Stimulated activated naive CD8-positive, alpha-beta T cell treated with anti-CD3 and anti-CD28 coated beads, Interleukin-15, Interleukin-2, amounts not matched to agents 100 ng/mL and 50 ng/mL, for 24 hours (primary cell): ENCODE data around the gene RYR2.
"Not testable (repeated sequence)": the region's sequence is repeated elsewhere in the genome, so short reads cannot be mapped to it uniquely, and the experiment has no call there.

Source experiments
- H3K27ac Mint-ChIP-seq: one replicate; pipeline ENCODE4 v1.8.0; 2021; ENCODE audit warnings: mild to moderate bottlenecking, mixed read lengths
- H3K27me3 Mint-ChIP-seq: one replicate; pipeline ENCODE4 v1.8.0; 2021; ENCODE audit warnings: mixed read lengths
- H3K36me3 Mint-ChIP-seq: one replicate; pipeline ENCODE4 v1.8.0; 2021; ENCODE audit warnings: low read depth, mixed read lengths
- H3K4me1 Mint-ChIP-seq: one replicate; pipeline ENCODE4 v1.8.0; 2021; ENCODE audit warnings: low read depth, mixed read lengths
- H3K4me3 Mint-ChIP-seq: one replicate; pipeline ENCODE4 v1.8.0; 2021; ENCODE audit warnings: mild to moderate bottlenecking, mixed read lengths
- H3K9me3 Mint-ChIP-seq: one replicate; pipeline ENCODE4 v1.8.0; 2021; ENCODE audit warnings: mixed read lengths

Gene RYR2

GRCh38 chr1:237127301-237127700 is 85.3 kb downstream of the RYR2 start:
- not testable (repeated sequence) for H3K4me3 Mint-ChIP-seq, H3K9me3 Mint-ChIP-seq, H3K36me3 Mint-ChIP-seq, H3K27me3 Mint-ChIP-seq, H3K27ac Mint-ChIP-seq, H3K4me1 Mint-ChIP-seq

- Mint-ChIP-seq H3K4me3 (no peak overlapping the region), H3K36me3 (no peaks in the 10 kb centered on the region), H3K27me3 (no peaks in the 10 kb centered on the region), H3K4me1 (no peaks in the 10 kb centered on the region), H3K9me3 (peaks cover 17% of the 10 kb centered on the region), H3K27ac (no peak overlapping the region)
Observed at GRCh38 chr1:237133921-237134320, 91.9 kb downstream of the RYR2 start.

GRCh38 chr1:237134929-237135328 is 92.9 kb downstream of the RYR2 start:
- H3K4me3 Mint-ChIP-seq = no peak overlapping the region
- H3K36me3 Mint-ChIP-seq = no peaks in the 10 kb centered on the region
- no peaks in the 10 kb centered on the region for H3K4me1 Mint-ChIP-seq
- H3K27ac Mint-ChIP-seq = no peak overlapping the region
- peaks cover 17% of the 10 kb centered on the region for H3K9me3 Mint-ChIP-seq
- no peaks in the 10 kb centered on the region for H3K27me3 Mint-ChIP-seq

GRCh38 chr1:237138551-237138950 is 96.6 kb downstream of the RYR2 start:
- no peak overlapping the region for H3K27ac Mint-ChIP-seq
- no peak overlapping the region for H3K4me3 Mint-ChIP-seq
- no peaks in the 10 kb centered on the region for H3K36me3 Mint-ChIP-seq
- H3K9me3 Mint-ChIP-seq = no peaks in the 10 kb centered on the region
- H3K27me3 Mint-ChIP-seq = no peaks in the 10 kb centered on the region
- H3K4me1 Mint-ChIP-seq = no peaks in the 10 kb centered on the region

- H3K4me1 Mint-ChIP-seq = no peaks in the 10 kb centered on the region
- H3K4me3 Mint-ChIP-seq = no peak overlapping the region
- H3K9me3 Mint-ChIP-seq = no peaks in the 10 kb centered on the region
- H3K27ac Mint-ChIP-seq = no peak overlapping the region
- H3K36me3 Mint-ChIP-seq = no peaks in the 10 kb centered on the region
- H3K27me3 Mint-ChIP-seq = no peaks in the 10 kb centered on the region
Observed at GRCh38 chr1:237139732-237140131, 97.7 kb downstream of the RYR2 start.

GRCh38 chr1:237140986-237141385 is 99.0 kb downstream of the RYR2 start:
- Mint-ChIP-seq H3K4me1 (no peaks in the 10 kb centered on the region), H3K9me3 (no peaks in the 10 kb centered on the region), H3K27me3 (no peaks in the 10 kb centered on the region), H3K4me3 (no peak overlapping the region), H3K36me3 (no peaks in the 10 kb centered on the region), H3K27ac (no peak overlapping the region)

GRCh38 chr1:237141502-237141901 is 99.5 kb downstream of the RYR2 start:
- H3K36me3 Mint-ChIP-seq = no peaks in the 10 kb centered on the region
- no peaks in the 10 kb centered on the region for H3K9me3 Mint-ChIP-seq
- H3K27ac Mint-ChIP-seq = no peak overlapping the region

GRCh38 chr1:237145379-237146135 is 103.6 kb downstream of the RYR2 start:
- H3K9me3 Mint-ChIP-seq = no peaks in the 10 kb centered on the region
- H3K4me1 Mint-ChIP-seq = no peaks in the 10 kb centered on the region
- H3K27ac Mint-ChIP-seq = no peak overlapping the region
- H3K4me3 Mint-ChIP-seq = no peak overlapping the region
- no peaks in the 10 kb centered on the region for H3K36me3 Mint-ChIP-seq
- H3K27me3 Mint-ChIP-seq = no peaks in the 10 kb centered on the region

More at GRCh38 chr1:237141502-237141901, 99.5 kb downstream of the RYR2 start:
- H3K4me3 Mint-ChIP-seq = no peak overlapping the region
- H3K27me3 Mint-ChIP-seq = no peaks in the 10 kb centered on the region
- H3K4me1 Mint-ChIP-seq = no peaks in the 10 kb centered on the region

GRCh38 chr1:237146241-237146640 is 104.3 kb downstream of the RYR2 start:
- Mint-ChIP-seq H3K4me3 (no peak overlapping the region), H3K36me3 (no peaks in the 10 kb centered on the region), H3K4me1 (no peaks in the 10 kb centered on the region), H3K9me3 (no peaks in the 10 kb centered on the region), H3K27me3 (no peaks in the 10 kb centered on the region), H3K27ac (no peak overlapping the region)

GRCh38 chr1:237149857-237150256 is 107.9 kb downstream of the RYR2 start:
- no peaks in the 10 kb centered on the region for H3K27me3 Mint-ChIP-seq
- no peaks in the 10 kb centered on the region for H3K36me3 Mint-ChIP-seq

GRCh38 chr1:237151979-237152378 is 110.0 kb downstream of the RYR2 start:
- not testable (repeated sequence) for H3K27me3 Mint-ChIP-seq, H3K4me1 Mint-ChIP-seq, H3K36me3 Mint-ChIP-seq, H3K27ac Mint-ChIP-seq, H3K9me3 Mint-ChIP-seq, H3K4me3 Mint-ChIP-seq

More at GRCh38 chr1:237149857-237150256, 107.9 kb downstream of the RYR2 start:
- Mint-ChIP-seq H3K4me1 (no peaks in the 10 kb centered on the region), H3K27ac (no peak overlapping the region), H3K4me3 (no peak overlapping the region), H3K9me3 (no peaks in the 10 kb centered on the region)

- H3K27me3 Mint-ChIP-seq = no peaks in the 10 kb centered on the region
- H3K4me3 Mint-ChIP-seq = no peak overlapping the region
- no peaks in the 10 kb centered on the region for H3K4me1 Mint-ChIP-seq
- no peaks in the 10 kb centered on the region for H3K36me3 Mint-ChIP-seq
- H3K9me3 Mint-ChIP-seq = no peaks in the 10 kb centered on the region
- H3K27ac Mint-ChIP-seq = no peak overlapping the region
Observed at GRCh38 chr1:237152506-237153335, 110.7 kb downstream of the RYR2 start.

GRCh38 chr1:237154157-237154556 is 112.2 kb downstream of the RYR2 start:
- no peak overlapping the region for H3K4me3 Mint-ChIP-seq
- no peaks in the 10 kb centered on the region for H3K27me3 Mint-ChIP-seq
- no peak overlapping the region for H3K27ac Mint-ChIP-seq
- H3K4me1 Mint-ChIP-seq = no peaks in the 10 kb centered on the region
- H3K36me3 Mint-ChIP-seq = no peaks in the 10 kb centered on the region
- H3K9me3 Mint-ChIP-seq = no peaks in the 10 kb centered on the region

- no peaks in the 10 kb centered on the region for H3K36me3 Mint-ChIP-seq
- H3K27me3 Mint-ChIP-seq = peaks cover 3% of the 10 kb centered on the region
- no peaks in the 10 kb centered on the region for H3K4me1 Mint-ChIP-seq
- H3K4me3 Mint-ChIP-seq = no peak overlapping the region
- H3K27ac Mint-ChIP-seq = no peak overlapping the region
- H3K9me3 Mint-ChIP-seq = no peaks in the 10 kb centered on the region
Observed at GRCh38 chr1:237164406-237165352, 122.7 kb downstream of the RYR2 start.

GRCh38 chr1:237166086-237166485 is 124.1 kb downstream of the RYR2 start:
- no peaks in the 10 kb centered on the region for H3K9me3 Mint-ChIP-seq
- H3K4me3 Mint-ChIP-seq = no peak overlapping the region
- H3K4me1 Mint-ChIP-seq = no peaks in the 10 kb centered on the region
- no peak overlapping the region for H3K27ac Mint-ChIP-seq
- H3K36me3 Mint-ChIP-seq = no peaks in the 10 kb centered on the region
- H3K27me3 Mint-ChIP-seq = peaks cover 14% of the 10 kb centered on the region
